ENCODE results near the gene ZDHHC14. TPM values are rescaled to one million over a fixed set of nuclear protein-coding genes. Genes with fewer than 3 reads are reported as not detected.

Gene ZDHHC14
- total RNA-seq, 2 donors from 2014 or later, result 2.1 to 2.2 TPM

GRCh38 chr6:157621406-157621805 lies 240.4 kb downstream of the ZDHHC14 start:
- Mint-ChIP-seq H3K4me1 (no peaks in the 10 kb centered on the region), H3K9me3 (no peaks in the 10 kb centered on the region), H3K27ac (no peak overlapping the region), H3K4me3 (no peak overlapping the region), H3K36me3 (ENCODE audit: low read depth) (no peaks in the 10 kb centered on the region), H3K27me3 (no peaks in the 10 kb centered on the region)
- no peak for ATAC-seq (replicated peaks)

DNA sequence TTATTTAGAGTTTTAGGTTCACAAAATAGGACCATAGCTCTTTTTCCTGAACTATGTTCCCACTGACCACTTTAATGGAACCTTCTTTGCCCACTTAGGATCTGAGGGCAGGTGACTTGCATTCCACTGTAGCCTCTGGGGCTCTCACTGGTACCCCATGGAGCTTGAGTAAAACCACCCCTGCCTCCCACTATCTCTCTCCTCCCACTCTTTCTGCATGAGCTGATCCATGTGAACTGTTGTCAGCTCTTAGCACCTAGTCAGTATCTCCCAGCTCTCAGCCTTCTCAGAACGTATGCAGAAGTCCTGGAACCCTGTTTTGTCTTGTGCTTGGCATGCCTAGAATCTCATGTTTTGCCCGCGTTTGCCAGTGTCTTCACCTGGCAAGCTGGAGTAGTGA lies 241.4 kb downstream of the ZDHHC14 start:
- Mint-ChIP-seq H3K4me3 (no peak overlapping the region), H3K27ac (no peak overlapping the region)

GRCh38 chr6:157625111-157625510 lies 244.1 kb downstream of the ZDHHC14 start:
- H3K9me3 Mint-ChIP-seq, result no peaks in the 10 kb centered on the region
- no peaks in the 10 kb centered on the region for H3K27me3 Mint-ChIP-seq
- no peaks in the 10 kb centered on the region for H3K36me3 Mint-ChIP-seq (ENCODE audit: low read depth)
- H3K27ac Mint-ChIP-seq, result no peak overlapping the region
- no peak for ATAC-seq (replicated peaks)
- H3K4me1 Mint-ChIP-seq, result peaks cover 4% of the 10 kb centered on the region
- H3K4me3 Mint-ChIP-seq, result no peak overlapping the region

More for the DNA sequence above, 241.4 kb downstream of the ZDHHC14 start:
- Mint-ChIP-seq H3K9me3 (no peaks in the 10 kb centered on the region), H3K4me1 (no peaks in the 10 kb centered on the region), H3K36me3 (ENCODE audit: low read depth) (no peaks in the 10 kb centered on the region), H3K27me3 (no peaks in the 10 kb centered on the region)
- no peak for ATAC-seq (replicated peaks)

- Mint-ChIP-seq H3K4me1 (peaks cover 4% of the 10 kb centered on the region), H3K36me3 (ENCODE audit: low read depth) (no peaks in the 10 kb centered on the region), H3K9me3 (no peaks in the 10 kb centered on the region), H3K27me3 (no peaks in the 10 kb centered on the region), H3K4me3 (no peak overlapping the region), H3K27ac (no peak overlapping the region)
- ATAC-seq (replicated peaks), result no peak
These were observed 244.8 kb downstream of the ZDHHC14 start for GRCh38 chr6:157625764-157626163.

- Mint-ChIP-seq H3K4me1 (peaks cover 4% of the 10 kb centered on the region), H3K9me3 (no peaks in the 10 kb centered on the region), H3K27ac (no peak overlapping the region), H3K27me3 (no peaks in the 10 kb centered on the region), H3K4me3 (no peak overlapping the region), H3K36me3 (ENCODE audit: low read depth) (no peaks in the 10 kb centered on the region)
- no peak for ATAC-seq (replicated peaks)
These were observed 246.4 kb downstream of the ZDHHC14 start for GRCh38 chr6:157627195-157627966.

DNA sequence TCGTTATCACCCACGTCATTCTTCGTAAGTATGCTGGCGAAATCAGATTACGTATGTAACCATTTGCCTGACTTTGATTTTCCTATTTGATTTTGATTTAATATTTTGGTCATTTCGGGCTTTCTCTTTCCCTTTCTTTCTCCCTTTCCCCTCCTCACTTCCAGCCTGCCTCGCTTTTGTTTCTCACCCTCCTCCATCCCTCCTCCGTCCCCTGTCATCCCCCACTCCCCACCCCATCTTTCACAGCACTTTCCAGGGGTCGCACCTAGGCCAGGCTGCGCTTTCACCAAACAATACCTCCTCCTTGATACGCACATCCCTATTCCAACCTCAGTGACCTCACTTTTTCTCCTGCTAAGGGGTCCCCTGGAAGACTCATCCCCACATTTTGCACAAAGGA lies 247.5 kb downstream of the ZDHHC14 start:
- Mint-ChIP-seq H3K27ac (no peak overlapping the region), H3K4me3 (no peak overlapping the region), H3K4me1 (peaks cover 4% of the 10 kb centered on the region), H3K27me3 (no peaks in the 10 kb centered on the region), H3K36me3 (ENCODE audit: low read depth) (no peaks in the 10 kb centered on the region), H3K9me3 (no peaks in the 10 kb centered on the region)
- ATAC-seq (replicated peaks), result no peak

GRCh38 chr6:157629220-157629619 lies 248.2 kb downstream of the ZDHHC14 start:
- Mint-ChIP-seq H3K9me3 (no peaks in the 10 kb centered on the region), H3K27ac (no peak overlapping the region), H3K4me1 (peaks cover 4% of the 10 kb centered on the region), H3K36me3 (ENCODE audit: low read depth) (no peaks in the 10 kb centered on the region), H3K27me3 (no peaks in the 10 kb centered on the region), H3K4me3 (no peak overlapping the region)
- no peak for ATAC-seq (replicated peaks)

DNA sequence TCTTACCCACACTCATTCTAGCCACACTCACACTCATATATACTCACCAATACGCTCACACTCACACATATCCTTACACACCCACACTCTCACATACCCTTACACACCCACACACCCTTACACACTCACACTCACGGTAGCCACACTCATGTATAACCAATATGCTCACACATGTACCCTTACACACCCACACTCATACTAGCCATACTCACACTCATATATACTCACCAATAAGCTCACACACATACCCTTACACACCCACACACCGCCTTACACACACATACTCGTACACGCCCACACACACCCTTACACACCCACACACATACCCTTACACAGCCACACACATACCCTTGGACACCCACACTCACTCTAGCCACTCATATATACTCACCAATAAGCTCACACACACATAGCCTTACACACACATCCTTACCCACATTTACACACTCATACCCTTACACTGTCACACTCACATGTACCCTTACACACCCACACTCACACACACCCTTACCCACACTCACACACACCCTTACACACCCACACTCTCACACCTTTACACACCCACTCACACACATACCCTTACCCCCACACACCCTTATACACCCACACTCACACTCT lies 249.6 kb downstream of the ZDHHC14 start:
- no peak for ATAC-seq (replicated peaks)
- Mint-ChIP-seq H3K27me3 (no peaks in the 10 kb centered on the region), H3K4me3 (no peak overlapping the region), H3K9me3 (no peaks in the 10 kb centered on the region), H3K36me3 (ENCODE audit: low read depth) (no peaks in the 10 kb centered on the region), H3K27ac (no peak overlapping the region), H3K4me1 (peaks cover 4% of the 10 kb centered on the region)

DNA sequence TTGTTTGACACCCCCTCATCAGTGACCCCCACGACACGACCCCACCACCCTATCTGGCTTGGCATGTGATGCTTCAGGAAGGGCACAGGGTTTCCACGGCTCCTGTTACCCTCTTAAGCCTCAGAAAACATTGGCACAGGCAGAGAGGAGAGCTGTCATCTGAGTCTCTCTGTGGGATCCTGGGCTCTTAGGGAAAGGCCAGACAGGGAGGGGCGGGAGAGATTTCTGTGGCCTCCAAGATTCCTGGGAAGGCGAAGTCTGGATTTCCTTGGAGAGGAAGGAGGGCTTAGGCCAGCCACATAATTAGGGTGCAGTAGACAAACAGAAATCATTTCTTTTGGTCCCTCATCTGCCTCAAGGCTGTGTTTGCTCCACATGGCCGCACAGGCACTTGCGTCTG lies 250.4 kb downstream of the ZDHHC14 start:
- Mint-ChIP-seq H3K36me3 (ENCODE audit: low read depth) (no peaks in the 10 kb centered on the region), H3K4me3 (no peak overlapping the region), H3K27me3 (no peaks in the 10 kb centered on the region), H3K27ac (no peak overlapping the region), H3K4me1 (peaks cover 4% of the 10 kb centered on the region), H3K9me3 (no peaks in the 10 kb centered on the region)
- no peak for ATAC-seq (replicated peaks)

GRCh38 chr6:157631838-157632614 lies 251.0 kb downstream of the ZDHHC14 start:
- no peaks in the 10 kb centered on the region for H3K27me3 Mint-ChIP-seq
- H3K36me3 Mint-ChIP-seq (ENCODE audit: low read depth), result no peaks in the 10 kb centered on the region
- no peak overlapping the region for H3K4me3 Mint-ChIP-seq
- H3K4me1 Mint-ChIP-seq, result peaks cover 4% of the 10 kb centered on the region
- H3K9me3 Mint-ChIP-seq, result no peaks in the 10 kb centered on the region
- H3K27ac Mint-ChIP-seq, result no peak overlapping the region
- ATAC-seq (replicated peaks), result no peak

DNA sequence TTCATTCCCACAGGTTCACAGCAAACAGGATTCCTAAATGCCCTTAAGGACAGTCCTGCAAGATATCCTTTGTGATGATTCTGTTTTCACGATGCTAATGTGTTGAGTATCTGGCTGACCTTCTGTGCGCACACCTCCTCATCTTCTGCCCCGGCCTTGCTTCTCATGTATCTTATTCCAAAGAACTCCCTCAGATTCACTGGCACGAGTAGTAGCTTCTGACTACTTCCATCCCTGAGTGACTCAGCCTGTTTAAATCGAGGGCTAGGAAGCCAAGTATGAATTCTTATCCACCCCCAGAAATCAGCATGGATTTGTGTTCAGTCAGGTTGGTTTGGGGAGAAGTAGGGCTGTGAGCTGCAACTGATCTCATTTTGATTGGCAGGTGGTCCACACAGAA lies 251.8 kb downstream of the ZDHHC14 start:
- H3K27ac Mint-ChIP-seq, result no peak overlapping the region

GRCh38 chr6:157634546-157634945 lies 253.6 kb downstream of the ZDHHC14 start:
- H3K9me3 Mint-ChIP-seq, result no peaks in the 10 kb centered on the region
- H3K27me3 Mint-ChIP-seq, result no peaks in the 10 kb centered on the region
- H3K27ac Mint-ChIP-seq, result no peak overlapping the region
- no peak for ATAC-seq (replicated peaks)
- H3K4me3 Mint-ChIP-seq, result no peak overlapping the region
- H3K36me3 Mint-ChIP-seq (ENCODE audit: low read depth), result no peaks in the 10 kb centered on the region
- H3K4me1 Mint-ChIP-seq, result no peaks in the 10 kb centered on the region

More for the DNA sequence above, 251.8 kb downstream of the ZDHHC14 start:
- no peaks in the 10 kb centered on the region for H3K36me3 Mint-ChIP-seq (ENCODE audit: low read depth)
- no peaks in the 10 kb centered on the region for H3K9me3 Mint-ChIP-seq
- no peak for ATAC-seq (replicated peaks)
- no peaks in the 10 kb centered on the region for H3K27me3 Mint-ChIP-seq
- no peak overlapping the region for H3K4me3 Mint-ChIP-seq
- H3K4me1 Mint-ChIP-seq, result peaks cover 4% of the 10 kb centered on the region

- no peaks in the 10 kb centered on the region for H3K27me3 Mint-ChIP-seq
- H3K9me3 Mint-ChIP-seq, result no peaks in the 10 kb centered on the region
- H3K4me3 Mint-ChIP-seq, result no peak overlapping the region
- ATAC-seq (replicated peaks), result no peak
- H3K27ac Mint-ChIP-seq, result no peak overlapping the region
- no peaks in the 10 kb centered on the region for H3K36me3 Mint-ChIP-seq (ENCODE audit: low read depth)
- H3K4me1 Mint-ChIP-seq, result no peaks in the 10 kb centered on the region
These were observed 254.6 kb downstream of the ZDHHC14 start for GRCh38 chr6:157635388-157636244.

DNA sequence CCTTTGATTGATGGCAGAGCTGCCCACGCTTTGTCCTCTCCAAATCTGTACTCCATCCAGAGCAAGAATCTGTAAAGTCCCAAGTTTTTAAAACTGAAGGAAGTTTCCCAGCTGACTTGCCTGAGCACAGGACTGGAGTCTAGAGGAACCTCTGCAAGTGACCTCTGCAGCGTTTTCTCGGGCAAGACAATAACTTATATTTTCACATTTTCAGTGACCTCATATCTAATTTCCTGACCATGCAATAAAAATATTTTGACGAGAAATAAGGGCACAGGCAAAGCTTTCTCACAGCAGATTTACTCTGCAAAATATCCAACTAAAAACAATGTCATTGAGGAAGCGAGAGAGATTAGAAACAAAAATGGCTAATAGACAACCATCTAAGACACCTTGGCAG lies 256.5 kb downstream of the ZDHHC14 start:
- Mint-ChIP-seq H3K4me1 (no peaks in the 10 kb centered on the region), H3K36me3 (ENCODE audit: low read depth) (no peaks in the 10 kb centered on the region), H3K9me3 (no peaks in the 10 kb centered on the region), H3K4me3 (no peak overlapping the region), H3K27me3 (no peaks in the 10 kb centered on the region), H3K27ac (no peak overlapping the region)
- ATAC-seq (replicated peaks), result no peak

Measured in activated T-helper 17 cell treated with anti-CD3 and anti-CD28 coated beads, Interleukin-2, amount 50 U/mL, for 72 hours (primary cell).